Fibroblast of lung (primary cell): ENCODE data around the gene UGDH. TPM values are rescaled to one million over a fixed set of nuclear protein-coding genes. Genes with fewer than 3 reads are reported as not detected.

Source experiments
- DNase-seq, 2 donors: peaks; one replicate each; pipeline versions ENCODE4 v3.0.0 to v3.0.0-alpha.2; 2010; ENCODE audit warnings: low read depth in 2 of 2
- H2AFZ ChIP-seq: 2 replicates; pipeline ENCODE4 v1.5.1; 2012; ENCODE audit warnings: low read length, control low read depth, inconsistent platforms
- H3K27ac ChIP-seq: 2 replicates; pipeline ENCODE4 v1.5.1; 2011; ENCODE audit warnings: low read length, control low read depth; ENCODE audit not compliant: insufficient read depth
- H3K27me3 ChIP-seq: 2 replicates; pipeline ENCODE4 v1.5.1; 2011; ENCODE audit warnings: mild to moderate bottlenecking, low read length; ENCODE audit not compliant: control insufficient read depth, insufficient read depth
- H3K36me3 ChIP-seq: 2 replicates; pipeline ENCODE4 v1.5.1; 2011; ENCODE audit warnings: low read length; ENCODE audit not compliant: control insufficient read depth, insufficient read depth
- H3K4me1 ChIP-seq: 2 replicates; pipeline ENCODE4 v1.5.1; 2011; ENCODE audit warnings: low read length; ENCODE audit not compliant: control insufficient read depth, insufficient read depth; ENCODE audit errors: extremely low read depth
- H3K4me2 ChIP-seq: 2 replicates; pipeline ENCODE4 v1.5.1; 2011; ENCODE audit warnings: low read length, control low read depth; ENCODE audit not compliant: insufficient read depth; ENCODE audit errors: extremely low read depth
- H3K4me3 ChIP-seq, 4 experiments: fragments of 200-600 bp in 1 of 4; sonication (generic) in 1 of 4; replicated peaks in 1 of 4; 2 replicates each; pipeline ENCODE4 v1.5.1; 2011 to 2016; ENCODE audit warnings: low read length in 4 of 4, low read depth in 3 of 4, mild to moderate bottlenecking in 3 of 4, control low read depth in 2 of 4, inconsistent platforms in 1 of 4, mixed read lengths in 1 of 4; ENCODE audit not compliant: insufficient read depth in 1 of 4; ENCODE audit errors: control extremely low read depth in 1 of 4
- H3K79me2 ChIP-seq: 2 replicates; pipeline ENCODE4 v1.5.1; 2012; ENCODE audit warnings: mild to moderate bottlenecking, low read length, inconsistent platforms; ENCODE audit not compliant: control insufficient read depth, insufficient read depth
- H3K9ac ChIP-seq: 2 replicates; pipeline ENCODE4 v1.5.1; 2011; ENCODE audit warnings: mild to moderate bottlenecking, low read length, control low read depth; ENCODE audit not compliant: insufficient read depth
- H3K9me3 ChIP-seq: 2 replicates; pipeline ENCODE4 v1.5.1; 2012; ENCODE audit warnings: low read depth, low read length; ENCODE audit not compliant: control insufficient read depth, insufficient read depth
- H4K20me1 ChIP-seq: 2 replicates; pipeline ENCODE4 v1.5.1; 2011; ENCODE audit warnings: low read length; ENCODE audit not compliant: control insufficient read depth, insufficient read depth; ENCODE audit errors: extremely low read depth
- CTCF ChIP-seq, 2 donors: IDR thresholded peaks in 1 of 2; conservative IDR thresholded peaks in 1 of 2; 1 replicate in 1 of 2; 2 replicates in 1 of 2; pipeline ENCODE4 v1.5.1; 2011 to 2012; ENCODE audit warnings: low read length in 2 of 2, control low read depth in 1 of 2, inconsistent platforms in 1 of 2, low read depth in 1 of 2, mild to moderate bottlenecking in 1 of 2
- EZH2 ChIP-seq: IDR thresholded peaks from 2 replicates; pipeline ENCODE4 v1.5.1; 2012; ENCODE audit warnings: low read length, control low read depth, mild to moderate bottlenecking; ENCODE audit errors: missing control alignments
- polyA minus RNA-seq: library from RNA; depleted of rRNA, polyadenylated mRNA; stranded (reverse); fragments of >200 nt; gene quantifications from 2 replicates; pipeline ENCODE4 v1.2.3, GENCODE V29; 2011; ENCODE audit warnings: low replicate concordance
- polyA plus RNA-seq, 2 donors: library from polyadenylated mRNA; depleted of rRNA in 1 of 2; stranded (reverse) in 1 of 2; unstranded in 1 of 2; fragments of >200 nt; gene quantifications; 2 replicates each; pipeline ENCODE4 v1.2.1, GENCODE V29; 2011 to 2012; ENCODE audit warnings: missing spikeins in 1 of 2
- total RNA-seq: library from RNA; depleted of rRNA; stranded (reverse); fragments of >200 nt; gene quantifications from 2 replicates; pipeline ENCODE4 v1.2.1, GENCODE V29; 2014

The UGDH gene
- total RNA-seq (85.9 and 93.7 TPM in 2 replicates), polyA plus RNA-seq (154 and 182 TPM in 2 replicates), polyA minus RNA-seq (17.0 and 27.3 TPM in 2 replicates)
- polyA plus RNA-seq (2012) = 99.3 and 136 TPM in 2 replicates

GRCh38 chr4:39527296-39528060 is at the start of gene UGDH:
Gene UGDH, minus strand, starts transcription at chr4:39527439. Its CDS starts 5,927 bp downstream, at chr4:39521512.
- peak within 1 kb of the TSS; percentile 81 for H2AFZ ChIP-seq
- peaks cover 6% of the 10 kb centered on the region for H3K4me1 ChIP-seq
- H3K4me3 ChIP-seq = peak within 1 kb of the TSS; percentile 92 to 98 (median 96)
- H3K36me3 ChIP-seq = no peaks in the 10 kb centered on the region
- H4K20me1 ChIP-seq = no peaks in the 10 kb centered on the region
- H3K27ac ChIP-seq = peak within 1 kb of the TSS; percentile 99
- H3K4me2 ChIP-seq = peak within 1 kb of the TSS; percentile 96
- TF ChIP-seq CTCF (conservative IDR thresholded peaks at IDR 0.05 in 1 of 2, IDR thresholded peaks at IDR 0.05 in 1 of 2; ENCODE audit: low read depth in 1 of 2, low read length in 2 of 2) = no peak
- no peak for TF ChIP-seq EZH2
- peak; percentile 99 for DNase-seq
- no peaks in the 10 kb centered on the region for H3K9me3 ChIP-seq
- no peaks in the 10 kb centered on the region for H3K27me3 ChIP-seq
- H3K79me2 ChIP-seq = peaks cover 48% of the 10 kb centered on the region
- H3K9ac ChIP-seq = peak within 1 kb of the TSS; percentile 96

- no peaks in the 10 kb centered on the region for H3K4me1 ChIP-seq
- H3K4me3 ChIP-seq = no peak overlapping the region
- no peak overlapping the region for H2AFZ ChIP-seq
- no peak for TF ChIP-seq CTCF (conservative IDR thresholded peaks at IDR 0.05 in 1 of 2, IDR thresholded peaks at IDR 0.05 in 1 of 2; ENCODE audit: low read depth in 1 of 2, low read length in 2 of 2)
- TF ChIP-seq EZH2 = no peak
- DNase-seq = no peak
- H3K9me3 ChIP-seq = no peaks in the 10 kb centered on the region
- H3K4me2 ChIP-seq = no peak overlapping the region
- no peaks in the 10 kb centered on the region for H3K36me3 ChIP-seq
- H3K9ac ChIP-seq = no peak overlapping the region
- H3K27me3 ChIP-seq = no peaks in the 10 kb centered on the region
- H3K27ac ChIP-seq = no peak overlapping the region
- no peaks in the 10 kb centered on the region for H4K20me1 ChIP-seq
- no peaks in the 10 kb centered on the region for H3K79me2 ChIP-seq
These were observed 47.7 kb upstream of the UGDH start for GRCh38 chr4:39574946-39575345.

GRCh38 chr4:39571504-39571903 is 44.3 kb upstream of the UGDH start:
- no peaks in the 10 kb centered on the region for H3K9me3 ChIP-seq
- H3K36me3 ChIP-seq = no peaks in the 10 kb centered on the region
- no peaks in the 10 kb centered on the region for H3K27me3 ChIP-seq
- no peak overlapping the region for H3K4me2 ChIP-seq
- H3K79me2 ChIP-seq = no peaks in the 10 kb centered on the region
- H4K20me1 ChIP-seq = no peaks in the 10 kb centered on the region
- H3K9ac ChIP-seq = no peak overlapping the region
- DNase-seq = no peak
- no peaks in the 10 kb centered on the region for H3K4me1 ChIP-seq
- H3K4me3 ChIP-seq = no peak overlapping the region
- TF ChIP-seq CTCF (conservative IDR thresholded peaks at IDR 0.05 in 1 of 2, IDR thresholded peaks at IDR 0.05 in 1 of 2; ENCODE audit: low read depth in 1 of 2, low read length in 2 of 2) (no peak), EZH2 (no peak)
- H3K27ac ChIP-seq = no peak overlapping the region
- H2AFZ ChIP-seq = no peak overlapping the region
